Measurements from ENCODE around the gene HTR2A. TPM values are rescaled to one million over a fixed set of nuclear protein-coding genes. Genes with fewer than 3 reads are reported as not detected.

HTR2A gene
- total RNA-seq, 1 experiment from 2014 or later, result not detected

DNA sequence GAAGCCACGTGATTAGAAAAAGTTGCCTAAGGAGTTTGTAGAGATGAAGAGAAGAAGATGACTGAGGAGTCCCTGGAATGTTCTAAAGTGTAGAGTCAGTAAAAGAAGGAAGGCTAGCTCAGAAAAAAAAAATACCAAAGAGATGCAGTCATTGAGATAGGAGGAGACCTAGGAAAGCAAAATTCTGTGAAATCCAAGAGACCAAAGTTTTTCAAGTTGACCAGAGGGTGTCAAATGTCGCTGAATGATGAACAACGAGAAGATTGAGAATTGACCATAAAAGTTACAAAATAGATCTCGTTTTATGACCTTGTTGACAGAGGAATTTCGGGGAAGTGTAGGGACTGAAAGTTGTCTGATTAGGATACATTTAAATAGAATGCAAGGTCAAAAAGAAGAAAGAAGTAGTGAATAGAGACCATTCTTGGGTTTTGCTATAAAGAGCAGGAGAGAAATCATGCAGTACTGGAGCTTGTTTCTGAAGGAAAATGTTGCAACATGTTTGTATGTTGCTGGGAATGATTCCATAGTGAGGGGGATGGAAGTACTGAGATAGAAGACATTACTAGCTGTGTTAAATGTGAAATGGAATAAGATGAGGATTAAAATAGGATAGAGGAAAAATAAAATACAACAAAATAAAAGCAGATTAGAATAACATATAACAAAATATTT is 30.2 kb upstream of the HTR2A start:
- CTCF ChIA-PET, result no interaction called here
- POLR2A ChIA-PET, result no interaction called here
- no peaks in the 10 kb centered on the region for H3K4me1 ChIP-seq (ENCODE audit: control insufficient read depth in 1 of 2, insufficient read depth in 2 of 2, low read length in 2 of 2)

More for the DNA sequence above, 30.2 kb upstream of the HTR2A start:
- no peak overlapping the region for H3K4me3 ChIP-seq (replicated peaks in 1 of 2; ENCODE audit: low read depth in 1 of 2, low read length in 2 of 2)
- no TSS peak for BruUV-seq (replicated peaks)
- intact Hi-C loops (cut with micrococcal nuclease), result no loop called here
- H3K79me2 ChIP-seq (ENCODE audit: insufficient read depth, low read length), result no peaks in the 10 kb centered on the region
- no peak overlapping the region for H3K27ac ChIP-seq (ENCODE audit: low read depth, low read length)
- ATAC-seq (no peak), DNase-seq (ENCODE audit: low read depth, low spot score) (no peak)
- TF ChIP-seq SRF (IDR thresholded peaks at IDR 0.05; ENCODE audit: low read depth) (no peak), MAX (IDR thresholded peaks at IDR 0.05) (no peak), CBX3 (IDR thresholded peaks at IDR 0.05; ENCODE audit: low read depth) (no peak), ZFX (IDR thresholded peaks at IDR 0.05) (no peak), EGR1 (IDR thresholded peaks at IDR 0.05; ENCODE audit: low read depth) (no peak), ZNF274 (IDR thresholded peaks at IDR 0.05; ENCODE audit: low read depth, low read length) (no peak), FOSL1 (IDR thresholded peaks at IDR 0.05; ENCODE audit: low read depth) (no peak), CEBPB (IDR thresholded peaks at IDR 0.05; ENCODE audit: low read depth) (no peak), ELF1 (IDR thresholded peaks at IDR 0.05; ENCODE audit: borderline replicate concordance, low read depth) (no peak), JUND (IDR thresholded peaks at IDR 0.05) (no peak), POLR2AphosphoS5 (IDR thresholded peaks at IDR 0.05; ENCODE audit: low read depth, low read length) (no peak), SP1 (IDR thresholded peaks at IDR 0.05; ENCODE audit: low read depth) (no peak), ATF3 (IDR thresholded peaks at IDR 0.05) (no peak), POLR2A (IDR thresholded peaks at IDR 0.05; ENCODE audit: borderline replicate concordance, extremely low read depth, insufficient read depth, insufficient read length) (no peak), EZH2phosphoT487 (IDR thresholded peaks at IDR 0.05; ENCODE audit: borderline replicate concordance) (no peak), EZH2 (IDR thresholded peaks at IDR 0.05) (no peak), SIN3A (IDR thresholded peaks at IDR 0.05; ENCODE audit: low read depth) (no peak)
- TF ChIP-seq, protein P1, sequence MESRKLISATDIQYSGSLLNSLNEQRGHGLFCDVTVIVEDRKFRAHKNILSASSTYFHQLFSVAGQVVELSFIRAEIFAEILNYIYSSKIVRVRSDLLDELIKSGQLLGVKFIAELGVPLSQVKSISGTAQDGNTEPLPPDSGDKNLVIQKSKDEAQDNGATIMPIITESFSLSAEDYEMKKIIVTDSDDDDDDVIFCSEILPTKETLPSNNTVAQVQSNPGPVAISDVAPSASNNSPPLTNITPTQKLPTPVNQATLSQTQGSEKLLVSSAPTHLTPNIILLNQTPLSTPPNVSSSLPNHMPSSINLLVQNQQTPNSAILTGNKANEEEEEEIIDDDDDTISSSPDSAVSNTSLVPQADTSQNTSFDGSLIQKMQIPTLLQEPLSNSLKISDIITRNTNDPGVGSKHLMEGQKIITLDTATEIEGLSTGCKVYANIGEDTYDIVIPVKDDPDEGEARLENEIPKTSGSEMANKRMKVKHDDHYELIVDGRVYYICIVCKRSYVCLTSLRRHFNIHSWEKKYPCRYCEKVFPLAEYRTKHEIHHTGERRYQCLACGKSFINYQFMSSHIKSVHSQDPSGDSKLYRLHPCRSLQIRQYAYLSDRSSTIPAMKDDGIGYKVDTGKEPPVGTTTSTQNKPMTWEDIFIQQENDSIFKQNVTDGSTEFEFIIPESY (IDR thresholded peaks at IDR 0.05; ENCODE audit: extremely low read depth, insufficient replicate concordance, low read length), result no peak
- TF ChIP-seq, protein P2, sequence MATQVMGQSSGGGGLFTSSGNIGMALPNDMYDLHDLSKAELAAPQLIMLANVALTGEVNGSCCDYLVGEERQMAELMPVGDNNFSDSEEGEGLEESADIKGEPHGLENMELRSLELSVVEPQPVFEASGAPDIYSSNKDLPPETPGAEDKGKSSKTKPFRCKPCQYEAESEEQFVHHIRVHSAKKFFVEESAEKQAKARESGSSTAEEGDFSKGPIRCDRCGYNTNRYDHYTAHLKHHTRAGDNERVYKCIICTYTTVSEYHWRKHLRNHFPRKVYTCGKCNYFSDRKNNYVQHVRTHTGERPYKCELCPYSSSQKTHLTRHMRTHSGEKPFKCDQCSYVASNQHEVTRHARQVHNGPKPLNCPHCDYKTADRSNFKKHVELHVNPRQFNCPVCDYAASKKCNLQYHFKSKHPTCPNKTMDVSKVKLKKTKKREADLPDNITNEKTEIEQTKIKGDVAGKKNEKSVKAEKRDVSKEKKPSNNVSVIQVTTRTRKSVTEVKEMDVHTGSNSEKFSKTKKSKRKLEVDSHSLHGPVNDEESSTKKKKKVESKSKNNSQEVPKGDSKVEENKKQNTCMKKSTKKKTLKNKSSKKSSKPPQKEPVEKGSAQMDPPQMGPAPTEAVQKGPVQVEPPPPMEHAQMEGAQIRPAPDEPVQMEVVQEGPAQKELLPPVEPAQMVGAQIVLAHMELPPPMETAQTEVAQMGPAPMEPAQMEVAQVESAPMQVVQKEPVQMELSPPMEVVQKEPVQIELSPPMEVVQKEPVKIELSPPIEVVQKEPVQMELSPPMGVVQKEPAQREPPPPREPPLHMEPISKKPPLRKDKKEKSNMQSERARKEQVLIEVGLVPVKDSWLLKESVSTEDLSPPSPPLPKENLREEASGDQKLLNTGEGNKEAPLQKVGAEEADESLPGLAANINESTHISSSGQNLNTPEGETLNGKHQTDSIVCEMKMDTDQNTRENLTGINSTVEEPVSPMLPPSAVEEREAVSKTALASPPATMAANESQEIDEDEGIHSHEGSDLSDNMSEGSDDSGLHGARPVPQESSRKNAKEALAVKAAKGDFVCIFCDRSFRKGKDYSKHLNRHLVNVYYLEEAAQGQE (IDR thresholded peaks at IDR 0.05; ENCODE audit: low read depth), result no peak
- H3K9me2 ChIP-seq (ENCODE audit: insufficient read depth), result no peaks in the 10 kb centered on the region
- H2AFZ ChIP-seq (ENCODE audit: low read depth, low read length, poor library complexity, severe bottlenecking), result no peak overlapping the region
- H3K9me3 ChIP-seq (ENCODE audit: control insufficient read depth in 1 of 2, insufficient read depth in 1 of 2, low read depth in 1 of 2, low read length in 2 of 2), result no peaks in the 10 kb centered on the region
- no peak overlapping the region for H3K9ac ChIP-seq (ENCODE audit: low read length)
- no peak overlapping the region for H3K4me2 ChIP-seq (ENCODE audit: low read length)
- RAD21 ChIA-PET (ENCODE audit: low non-redundant PET in 1 of 2, low total read pairs in 2 of 2, uncharacterized antibody in 2 of 2, unreplicated experiment in 2 of 2), result no interaction called here
- no peaks in the 10 kb centered on the region for H3K36me3 ChIP-seq (ENCODE audit: control insufficient read depth in 1 of 2, insufficient read depth in 2 of 2, low read length in 2 of 2)
- 0 out of 2 replicates have a peak, but pooled peaks cover 17% of the 10 kb centered on the region for H3K27me3 ChIP-seq (ENCODE audit: insufficient read depth, low read length)
- no peaks in the 10 kb centered on the region for H4K20me1 ChIP-seq (ENCODE audit: insufficient read depth)
